ENCODE data around the gene AP3S2. TPM values are rescaled to one million over a fixed set of nuclear protein-coding genes. Genes with fewer than 3 reads are reported as not detected.
"Not testable (repeated sequence)": the region's sequence is repeated elsewhere in the genome, so short reads cannot be mapped to it uniquely, and the experiment has no call there.

The AP3S2 gene
- polyA plus RNA-seq, 3 donors, result 39.2 to 60.0 (median 44.0) TPM

DNA sequence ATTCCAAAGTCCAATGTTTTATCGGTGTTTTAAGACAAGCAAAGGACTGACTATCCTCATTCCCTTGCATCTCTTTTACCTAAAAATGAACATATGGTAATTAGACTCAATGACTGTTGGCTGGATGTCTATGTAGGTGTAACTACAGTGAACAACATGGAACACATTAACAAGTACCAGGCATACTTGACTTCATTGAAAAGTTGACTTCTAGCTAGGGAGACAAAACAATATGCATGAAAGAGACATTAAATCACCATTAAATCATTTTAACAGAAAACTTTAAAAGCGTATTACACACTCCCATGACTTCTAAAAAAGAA, 44.9 kb downstream of the AP3S2 start:
- no peak for DNase-seq (ENCODE audit: extremely low read depth in 1 of 11, low read depth in 9 of 11, low spot score in 4 of 11)

DNA sequence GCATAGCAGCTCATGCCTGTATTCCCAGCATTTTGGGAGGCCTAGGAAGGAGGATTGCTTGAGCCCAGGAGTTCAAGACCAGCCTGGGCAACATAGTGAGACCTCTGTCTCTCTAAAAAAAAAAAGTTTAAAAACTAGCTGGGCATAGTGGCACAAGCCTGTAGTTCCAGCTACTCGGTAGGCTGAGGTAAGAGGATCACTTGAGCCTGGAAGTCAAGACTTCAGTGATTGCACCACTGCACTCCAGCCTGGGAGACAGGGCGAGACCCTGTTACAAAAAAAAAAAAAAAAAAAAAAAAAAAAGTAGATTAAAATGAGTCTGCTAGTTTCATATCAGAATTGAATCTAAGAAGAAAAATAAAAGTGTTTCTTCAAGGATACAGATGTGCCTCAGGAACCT, 46.7 kb downstream of the AP3S2 start:
- DNase-seq (ENCODE audit: extremely low read depth in 1 of 11, low read depth in 9 of 11, low spot score in 4 of 11), result no peak

DNA sequence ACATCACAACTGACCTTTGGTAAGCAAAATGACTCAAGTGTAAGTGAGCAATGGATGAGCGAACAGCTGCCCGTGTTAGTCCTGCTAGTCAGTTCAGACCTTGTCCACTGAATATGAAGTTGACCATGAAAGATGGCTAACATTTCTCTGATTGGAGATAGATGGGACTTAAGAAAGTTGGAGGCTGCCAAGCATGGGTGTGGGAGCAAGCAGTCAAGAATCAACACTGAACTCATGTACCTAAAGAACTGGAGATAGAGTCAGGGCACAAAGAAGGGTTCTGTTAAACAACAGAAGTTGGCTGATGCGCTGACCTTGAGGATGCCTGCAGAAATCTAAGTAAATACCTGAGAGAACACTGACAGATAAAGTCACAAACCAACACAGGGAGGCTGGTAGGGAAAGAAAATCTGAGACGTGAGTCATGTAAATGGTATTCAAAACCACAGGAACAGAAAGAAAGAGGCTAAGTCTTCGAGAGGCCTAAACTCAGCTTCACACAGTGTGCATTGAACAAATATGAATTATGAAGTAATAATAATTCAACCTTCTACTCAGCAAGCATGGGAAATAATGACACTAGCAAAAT, 48.4 kb downstream of the AP3S2 start:
- DNase-seq (ENCODE audit: extremely low read depth in 1 of 11, low read depth in 9 of 11, low spot score in 4 of 11), result no peak

DNA sequence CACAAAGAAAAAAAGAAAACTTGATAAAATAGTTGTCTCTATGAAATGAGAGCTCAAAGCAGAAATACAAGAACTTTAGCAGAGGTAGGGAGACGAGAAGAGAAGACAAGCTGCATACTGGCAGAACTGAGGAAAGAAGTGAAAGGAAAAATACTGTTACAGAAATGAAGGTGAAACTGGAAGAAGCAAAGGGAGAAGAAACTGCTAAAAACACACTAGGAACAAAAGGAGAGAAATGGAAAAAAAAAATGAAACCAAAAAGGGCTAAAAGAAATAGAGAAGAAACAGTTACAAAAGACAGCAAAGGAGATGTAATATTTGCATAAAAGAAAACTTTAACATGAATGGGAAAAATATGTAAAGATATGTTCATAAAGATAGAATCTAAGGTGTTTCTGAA, 51.8 kb downstream of the AP3S2 start:
- no peak for DNase-seq (ENCODE audit: extremely low read depth in 1 of 11, low read depth in 9 of 11, low spot score in 4 of 11)

DNA sequence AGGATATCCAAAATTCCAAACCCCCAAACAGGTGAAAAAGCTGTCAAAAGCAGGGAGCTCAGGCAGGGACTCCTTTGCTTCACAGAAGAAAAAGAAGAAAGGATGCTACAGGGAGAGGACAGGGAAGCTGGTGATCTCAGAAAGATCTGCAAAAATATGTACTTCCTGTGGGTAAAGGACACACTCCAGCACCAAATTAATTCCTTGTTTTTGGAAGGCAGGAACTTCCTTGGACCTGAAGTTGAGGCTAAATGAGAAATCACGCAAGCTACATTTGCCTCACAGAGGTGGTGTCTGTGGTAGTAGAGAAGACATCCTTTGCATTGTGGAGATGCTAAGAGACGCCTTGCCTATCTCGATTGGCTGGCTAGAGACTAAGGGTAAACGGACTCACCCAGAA, 52.5 kb downstream of the AP3S2 start:
- DNase-seq (ENCODE audit: extremely low read depth in 1 of 11, low read depth in 9 of 11, low spot score in 4 of 11), result no peak

DNA sequence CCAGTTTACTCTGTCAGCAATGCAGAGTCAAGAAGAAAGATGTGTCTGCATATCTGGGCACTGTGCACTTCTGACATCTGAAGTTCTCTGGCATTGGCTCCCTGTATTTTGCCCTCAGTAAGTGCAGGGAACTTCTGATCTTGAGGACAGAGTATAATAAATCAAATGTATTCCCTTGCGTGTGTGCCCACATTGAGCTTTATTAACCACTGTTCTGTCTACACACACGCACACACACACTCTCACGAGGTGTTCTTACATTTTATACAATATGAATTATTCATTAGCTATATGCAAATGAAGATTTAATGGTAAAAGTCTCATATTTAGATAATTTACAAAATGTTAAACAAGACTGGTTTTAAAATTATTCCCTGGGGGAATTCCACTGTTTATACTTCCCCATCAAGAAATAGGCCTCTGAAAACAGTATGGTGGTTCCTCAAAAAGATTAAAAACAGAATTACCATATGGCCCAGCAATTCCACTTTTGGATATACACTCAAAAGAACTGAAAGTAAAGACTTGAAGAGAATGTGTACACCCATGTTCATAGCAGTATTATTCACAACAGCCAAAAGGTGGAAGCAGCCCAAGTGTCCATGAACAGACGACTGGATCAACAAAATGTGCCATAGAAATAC, 54.5 kb downstream of the AP3S2 start:
- DNase-seq (ENCODE audit: extremely low read depth in 1 of 11, low read depth in 9 of 11, low spot score in 4 of 11), result no peak

DNA sequence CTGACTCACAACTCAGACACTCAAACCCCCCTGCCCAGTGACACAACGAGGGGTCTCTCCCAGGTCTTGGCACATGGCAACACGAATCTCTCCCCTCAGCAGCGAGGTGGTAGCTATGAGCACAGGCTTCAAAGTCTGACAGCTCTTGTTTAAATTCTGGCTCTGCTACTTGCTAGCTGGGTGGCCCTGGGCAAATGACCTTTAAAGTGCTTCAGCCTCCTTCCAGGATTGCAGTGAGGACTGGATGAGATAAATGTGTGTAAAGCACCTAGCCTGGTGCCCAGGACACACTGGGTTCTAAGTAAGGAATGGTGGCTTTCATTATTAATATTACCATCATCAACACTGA, 56.0 kb downstream of the AP3S2 start:
- DNase-seq (ENCODE audit: extremely low read depth in 1 of 11, low read depth in 9 of 11, low spot score in 4 of 11), result no peak

DNA sequence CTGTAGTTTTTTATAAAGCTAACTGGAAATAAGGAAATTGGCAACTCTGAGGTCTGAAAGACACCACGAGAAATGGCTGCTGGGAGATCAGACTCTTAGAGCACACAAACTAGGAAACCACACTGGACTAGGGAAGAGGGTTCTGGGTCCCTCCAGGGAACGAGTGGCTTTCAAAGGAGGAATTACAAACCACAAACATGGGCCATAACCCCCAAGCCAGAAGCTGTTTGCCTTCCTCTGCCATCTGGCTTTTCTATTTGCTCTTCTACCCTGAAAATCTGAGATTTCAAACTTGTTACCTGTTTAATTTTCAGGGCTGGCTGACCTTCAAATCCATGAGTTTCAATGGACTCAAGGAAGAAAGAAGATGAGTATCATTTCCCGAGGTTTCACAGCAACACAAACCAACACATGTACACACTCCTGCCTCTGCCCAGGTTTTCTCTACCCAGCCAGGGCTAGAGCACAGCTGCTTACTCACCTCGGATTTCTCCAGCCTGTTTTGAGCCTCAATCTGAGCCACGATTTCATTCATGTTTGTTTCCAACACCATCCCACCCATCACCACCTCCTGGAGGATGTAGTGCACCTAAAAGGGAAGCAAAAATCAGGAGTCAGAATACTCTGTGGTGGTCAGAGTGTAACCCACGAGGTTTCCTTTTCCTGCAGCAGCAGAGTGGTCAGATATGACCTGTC, 56.5 kb downstream of the AP3S2 start:
- no peak for DNase-seq (ENCODE audit: extremely low read depth in 1 of 11, low read depth in 9 of 11, low spot score in 4 of 11)

DNA sequence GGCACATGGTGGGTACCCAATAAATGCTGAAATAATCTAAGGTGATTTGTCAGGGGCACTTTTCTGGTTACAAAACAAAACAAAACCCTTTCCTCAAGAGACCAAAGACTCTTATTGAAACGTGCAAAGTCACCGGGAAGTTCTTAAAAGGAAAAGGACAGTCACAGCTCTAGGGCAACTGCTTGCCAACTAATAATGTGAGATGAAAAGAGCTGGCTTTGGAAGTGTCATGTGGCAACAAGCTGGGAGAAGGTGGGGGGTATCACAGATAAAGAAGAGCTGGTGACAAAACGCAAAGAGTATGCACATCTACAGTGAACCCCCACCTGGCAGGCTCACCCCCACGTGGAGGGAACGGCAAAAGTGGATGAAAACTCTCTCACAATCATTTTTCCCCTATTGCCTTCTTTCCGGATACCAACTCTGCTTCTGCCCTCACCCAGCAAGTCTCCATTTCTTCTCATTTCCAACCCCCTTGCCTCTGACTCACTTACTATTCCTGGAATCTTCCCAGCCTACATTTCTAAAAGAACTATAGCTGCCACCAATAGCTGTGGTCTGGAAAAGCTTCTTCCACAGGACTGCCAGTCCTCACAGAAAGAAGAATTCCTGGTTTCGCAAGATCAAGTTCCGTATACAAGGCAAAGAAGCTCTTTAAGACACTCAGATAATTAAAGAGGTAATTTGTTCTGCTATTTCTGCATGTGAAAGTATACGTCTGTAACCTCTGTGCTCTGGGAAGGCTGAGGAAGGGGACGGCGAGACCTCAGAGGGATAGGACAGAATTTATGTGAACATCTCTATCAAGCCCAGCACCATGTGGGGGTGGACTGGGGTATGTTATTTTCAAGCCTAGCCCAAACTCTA, 57.3 kb downstream of the AP3S2 start:
- no peak for DNase-seq (ENCODE audit: extremely low read depth in 1 of 11, low read depth in 9 of 11, low spot score in 4 of 11)

DNA sequence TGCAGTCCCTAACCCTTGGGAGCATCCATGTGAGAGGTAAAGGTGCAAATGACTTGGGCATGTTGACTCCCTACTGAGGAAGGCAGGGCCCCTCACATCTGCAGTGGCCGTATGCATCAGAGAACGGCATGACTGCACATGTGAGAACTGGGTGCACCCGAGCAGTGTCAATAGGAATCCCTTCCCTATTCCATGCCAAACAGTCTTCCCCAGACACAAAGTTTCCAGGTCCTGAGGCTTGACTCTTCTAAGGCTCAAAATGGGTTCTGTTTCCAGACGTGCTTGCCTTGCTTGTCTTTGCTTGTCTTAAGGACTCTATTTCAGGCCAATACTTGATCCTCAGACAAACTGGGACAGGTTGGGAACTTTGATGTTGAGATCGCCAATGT, 58.6 kb downstream of the AP3S2 start:
- no peak for DNase-seq (ENCODE audit: extremely low read depth in 1 of 11, low read depth in 9 of 11, low spot score in 4 of 11)

DNA sequence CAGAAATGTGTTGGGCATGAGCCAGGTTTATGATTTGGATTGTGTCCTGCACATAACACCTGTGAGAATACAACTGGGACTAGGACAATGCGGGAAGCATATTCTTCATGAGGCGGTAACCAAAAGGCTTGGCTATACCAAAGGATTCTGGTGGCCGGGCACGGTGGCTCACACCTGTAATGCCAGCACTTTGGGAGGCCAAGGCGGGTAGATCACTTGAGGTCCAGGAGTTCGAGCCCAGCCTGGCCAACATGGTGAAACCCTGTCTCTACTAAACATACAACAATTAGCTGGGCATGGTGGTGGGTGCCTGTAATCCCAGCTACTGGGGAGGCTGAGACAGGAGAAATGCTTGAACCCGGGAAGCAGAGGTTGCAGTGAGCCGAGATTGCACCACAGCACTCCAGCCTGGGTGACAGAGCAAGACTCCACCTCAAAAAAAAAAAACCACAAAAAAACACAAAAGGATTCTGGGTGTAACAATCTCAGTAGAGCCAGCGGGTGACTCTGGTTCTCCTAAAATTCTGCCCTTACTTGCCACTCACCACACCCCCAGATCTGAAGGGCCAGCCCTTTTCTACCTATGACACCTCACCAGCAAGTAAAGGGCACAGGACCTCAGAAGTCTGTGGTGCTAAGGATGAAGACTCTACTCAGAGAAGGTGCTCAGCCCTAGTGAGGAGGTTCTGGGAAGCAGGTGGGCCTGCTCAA, 59.2 kb downstream of the AP3S2 start:
- not testable (repeated sequence) for DNase-seq (ENCODE audit: extremely low read depth in 1 of 11, low read depth in 9 of 11, low spot score in 4 of 11)

DNA sequence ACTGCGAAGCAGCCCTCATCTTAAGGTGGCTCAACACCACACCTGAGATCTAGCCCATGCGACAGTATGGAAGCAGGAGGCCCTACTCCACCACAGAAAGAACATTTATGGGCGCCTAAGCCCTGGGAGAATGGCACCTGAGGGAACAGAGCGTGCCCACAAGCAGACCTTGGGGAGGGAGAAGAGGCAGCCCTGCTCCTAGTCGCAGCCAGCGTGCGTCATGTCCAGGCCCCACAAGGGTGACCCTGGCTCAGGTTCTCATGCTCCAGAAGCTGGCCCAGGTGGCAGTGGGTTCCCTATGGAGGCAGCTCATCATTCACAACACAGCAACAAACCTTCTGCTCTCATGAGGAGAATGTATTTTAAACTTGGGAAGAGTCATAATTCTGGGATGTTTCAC, 59.8 kb downstream of the AP3S2 start:
- DNase-seq (ENCODE audit: extremely low read depth in 1 of 11, low read depth in 9 of 11, low spot score in 4 of 11), result no peak

DNA sequence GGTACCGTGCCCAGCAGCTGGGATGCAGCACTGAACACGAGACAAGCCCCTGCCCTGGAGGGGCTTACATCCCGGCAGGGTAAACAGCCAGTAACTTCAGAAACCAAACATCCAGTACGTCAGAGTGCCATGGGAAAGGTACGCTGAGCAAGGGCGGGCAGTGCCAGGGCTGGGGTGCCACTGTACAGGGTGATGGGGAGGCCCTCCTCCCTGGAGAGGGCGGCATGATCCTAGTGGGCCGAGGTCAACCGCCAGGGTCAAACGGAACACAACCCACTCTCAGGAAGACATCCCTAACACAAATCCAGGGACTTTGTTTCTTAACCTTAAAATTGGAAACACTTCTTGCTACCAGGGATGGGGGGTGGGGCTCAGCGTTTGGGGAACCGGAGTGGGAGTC, 63.2 kb downstream of the AP3S2 start:
- DNase-seq (ENCODE audit: extremely low read depth in 1 of 11, low read depth in 9 of 11, low spot score in 4 of 11), result no peak

DNA sequence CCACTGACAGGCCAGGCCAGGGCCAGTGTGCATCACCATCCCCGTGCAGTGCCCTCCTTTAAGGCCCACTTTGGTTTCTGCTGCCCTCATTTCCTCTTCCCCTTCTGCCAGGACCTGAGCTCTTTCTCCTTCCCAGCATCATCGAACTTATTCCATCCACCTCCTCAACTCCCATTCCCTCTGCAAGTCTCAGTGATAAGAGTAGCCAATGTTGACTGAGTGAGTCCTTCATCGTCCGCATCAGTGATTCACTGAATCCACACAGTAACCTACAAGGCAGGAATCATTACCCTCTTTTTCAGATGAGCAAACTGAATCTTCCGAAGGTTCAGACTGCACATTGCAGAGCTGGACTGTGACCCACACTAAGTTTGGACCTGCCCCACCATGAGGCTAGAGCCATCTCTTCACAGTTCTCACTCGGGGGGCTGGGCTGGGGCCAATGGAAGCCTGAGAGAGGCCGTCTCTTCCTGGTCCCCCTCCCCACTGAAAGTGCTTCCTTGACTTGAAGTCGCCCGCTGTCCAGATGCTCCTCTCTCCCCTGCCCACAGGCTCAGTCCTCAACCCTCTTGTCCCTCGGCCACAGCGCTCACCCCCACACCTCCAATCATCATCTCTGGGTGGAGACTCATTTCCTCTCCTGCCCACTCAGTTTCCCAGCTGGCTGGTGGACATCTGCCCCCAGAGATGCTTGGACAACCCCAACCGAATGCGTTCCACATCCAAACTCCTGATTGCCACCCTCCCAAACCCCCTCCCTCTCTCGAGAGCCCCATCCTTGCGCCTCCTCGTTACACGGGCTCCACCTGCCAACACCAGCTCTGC, 64.0 kb downstream of the AP3S2 start:
- DNase-seq (ENCODE audit: extremely low read depth in 1 of 11, low read depth in 9 of 11, low spot score in 4 of 11), result no peak

DNA sequence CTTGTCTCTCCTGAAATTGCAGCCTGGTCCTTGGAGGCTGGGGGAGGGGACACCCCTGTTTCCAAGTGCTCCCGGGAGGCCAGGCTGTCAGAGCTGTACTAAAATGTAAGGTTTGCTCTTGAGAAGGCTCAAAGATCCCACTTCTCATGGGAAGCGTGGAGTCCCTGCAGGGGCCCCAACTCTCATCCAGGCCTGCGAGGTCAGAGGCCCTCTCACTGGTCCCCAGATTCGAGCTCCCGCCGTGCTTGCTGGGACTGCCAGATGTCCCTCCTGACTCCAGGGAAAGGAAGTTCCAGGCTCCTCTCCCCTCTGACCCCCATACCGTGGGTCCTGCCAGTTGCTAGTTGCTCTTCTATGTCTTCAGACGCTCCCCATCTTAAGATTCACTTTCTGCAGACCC, 64.6 kb downstream of the AP3S2 start:
- no peak for DNase-seq (ENCODE audit: extremely low read depth in 1 of 11, low read depth in 9 of 11, low spot score in 4 of 11)

DNA sequence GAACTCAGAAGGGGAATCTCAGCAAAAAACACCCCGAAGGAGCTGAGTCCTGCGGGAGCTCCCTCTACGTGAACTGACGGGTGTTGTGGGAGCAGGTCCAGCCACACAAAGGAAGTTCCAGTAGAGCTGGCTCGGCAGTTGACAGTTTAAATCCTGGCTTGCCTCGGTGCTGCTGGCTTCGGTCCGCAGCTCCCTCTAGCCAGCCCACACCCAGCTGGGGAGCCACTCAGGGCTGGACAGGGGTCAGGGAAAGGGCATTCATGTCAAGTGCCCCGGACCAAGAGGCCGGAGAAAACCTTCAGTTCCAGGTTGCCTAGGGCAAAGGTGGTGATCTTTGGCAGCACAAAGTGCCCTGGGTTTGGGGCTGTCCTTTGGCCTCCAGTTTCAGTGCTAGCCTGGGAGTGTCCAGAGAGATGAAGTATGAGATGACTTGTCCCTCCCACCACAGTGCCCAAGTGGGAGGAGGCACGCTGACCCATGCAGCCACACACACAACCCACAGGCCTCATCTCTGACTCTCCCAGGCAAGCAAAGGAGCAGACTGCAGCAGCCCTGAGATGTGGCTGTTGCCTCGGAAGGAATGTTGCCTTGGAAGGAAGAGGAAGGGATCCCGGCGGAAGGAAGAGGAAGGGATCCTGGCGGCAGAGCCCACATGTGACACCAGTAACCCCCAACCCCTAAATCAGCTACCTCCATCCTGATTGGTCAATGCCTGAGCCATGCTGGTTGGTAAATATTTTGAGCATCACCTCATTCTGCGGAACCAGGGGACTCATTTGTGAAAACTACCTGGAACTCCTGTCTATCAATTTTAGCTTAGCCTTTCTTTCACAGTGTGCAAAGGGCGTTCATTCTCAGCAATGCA, 65.3 kb downstream of the AP3S2 start:
- peak in 1 of 11 donors; percentile 19 for DNase-seq (ENCODE audit: extremely low read depth in 1 of 11, low read depth in 9 of 11, low spot score in 4 of 11)

DNA sequence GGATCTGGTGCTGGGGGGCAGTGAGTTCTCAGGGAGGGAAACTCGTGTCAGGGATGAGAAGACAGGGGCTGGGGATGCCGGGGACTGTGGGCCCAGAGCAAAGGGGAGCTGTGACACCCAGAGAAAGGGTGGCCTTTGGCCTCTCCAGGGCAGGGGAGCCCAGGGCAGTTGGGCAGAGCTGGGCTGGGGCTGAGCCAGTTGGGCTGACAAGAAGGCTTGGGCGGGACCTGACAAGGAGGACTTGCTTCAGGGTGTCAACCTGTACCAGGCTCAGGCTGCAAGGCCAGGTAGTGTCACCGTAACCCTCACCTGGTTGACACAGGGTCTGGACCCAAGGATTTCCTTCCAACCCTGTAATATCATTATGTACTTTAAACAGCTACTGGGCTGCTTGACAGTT, 66.0 kb downstream of the AP3S2 start:
- no peak for DNase-seq (ENCODE audit: extremely low read depth in 1 of 11, low read depth in 9 of 11, low spot score in 4 of 11)

All from renal cortex interstitium (tissue), 11 donors.